HepG2 (cell line): ENCODE measurements around the gene SLC25A25. TPM values are rescaled to one million over a fixed set of nuclear protein-coding genes. Genes with fewer than 3 reads are reported as not detected.

Source experiments
- BHLHE40 ChIP-seq: IDR thresholded peaks from 2 replicates; pipeline ENCODE4 v1.6.1; 2011; ENCODE audit warnings: low read length, improper control_type of control experiment
- CEBPG ChIP-seq: IDR thresholded peaks from 2 replicates; pipeline ENCODE4 v1.6.1; 2016
- HNF4A ChIP-seq: sonication (generic); formaldehyde crosslinking; IDR thresholded peaks from 2 replicates; pipeline ENCODE4 v1.4.0; 2020; ENCODE audit warnings: missing genetic modification reagents
- NONO ChIP-seq, 2 experiments: fragments of 450-650 bp in 1 of 2; sonication (generic) in 1 of 2; formaldehyde crosslinking in 1 of 2; IDR thresholded peaks in 1 of 2; conservative IDR thresholded peaks in 1 of 2; 2 replicates each; pipeline versions ENCODE4 v1.6.1 to v1.8.0; 2017 to 2022; ENCODE audit warnings: mild to moderate bottlenecking in 1 of 2, missing genetic modification reagents in 1 of 2, moderate library complexity in 1 of 2
- PITX1 ChIP-seq: sonication (generic); formaldehyde crosslinking; IDR thresholded peaks from 2 replicates; pipeline ENCODE4 v1.5.1; 2020; ENCODE audit warnings: mild to moderate bottlenecking, missing genetic modification reagents
- SOX5 ChIP-seq: IDR thresholded peaks from 2 replicates; pipeline ENCODE4 v1.6.1; 2016; ENCODE audit warnings: borderline replicate concordance
- SOX6 ChIP-seq, 2 experiments: fragments of 450-650 bp in 1 of 2; sonication (generic) in 1 of 2; formaldehyde crosslinking in 1 of 2; IDR thresholded peaks; 2 replicates each; pipeline versions ENCODE4 v1.4.0 to v1.6.1; 2017 to 2020; ENCODE audit warnings: antibody characterized with exemption in 1 of 2, mild to moderate bottlenecking in 1 of 2, missing genetic modification reagents in 1 of 2
- TSC22D2 ChIP-seq: sonication (generic); formaldehyde crosslinking; IDR thresholded peaks from 2 replicates; pipeline ENCODE4 v1.5.1; 2020; ENCODE audit warnings: missing genetic modification reagents, mild to moderate bottlenecking, borderline replicate concordance
- ZFP62 ChIP-seq: sonication (generic); formaldehyde crosslinking; IDR thresholded peaks from 2 replicates; pipeline ENCODE4 v1.4.0; 2020; ENCODE audit warnings: missing genetic modification reagents
- ZNF496 ChIP-seq: sonication (generic); formaldehyde crosslinking; IDR thresholded peaks from 2 replicates; pipeline ENCODE4 v1.8.1; 2023; ENCODE audit warnings: mild to moderate bottlenecking, moderate library complexity, missing genetic modification reagents; ENCODE audit not compliant: insufficient replicate concordance
- ZSCAN31 ChIP-seq: sonication (generic); formaldehyde crosslinking; IDR thresholded peaks from 2 replicates; pipeline ENCODE4 v1.5.0; 2020; ENCODE audit warnings: low read depth, mild to moderate bottlenecking, missing genetic modification reagents
- polyA plus RNA-seq, 8 experiments: library from polyadenylated mRNA; depleted of rRNA in 3 of 8; stranded (reverse) in 7 of 8; unstranded in 1 of 8; fragments of >200 nt; fragmentation: Illumina TruSeq in 4 of 8; extraction: Trizol in 4 of 8; gene quantifications; 2 replicates each; pipeline versions ENCODE4 v1.2.1 to v1.2.3, GENCODE V29; 2011 to 2016; ENCODE audit warnings: low read depth in 4 of 8, missing spikeins in 1 of 8, mixed read lengths in 1 of 8; ENCODE audit not compliant: insufficient read depth in 1 of 8
- total RNA-seq, 5 experiments: library from RNA; depleted of rRNA; stranded (reverse); fragments of >200 nt; fragmentation: Illumina TruSeq; extraction: Trizol; gene quantifications; 2 replicates each; pipeline ENCODE4 v1.2.3, GENCODE V29; 2016; ENCODE audit warnings: low read depth in 1 of 5
- TF ChIP-seq, protein P1 (sequence below): sonication (generic); formaldehyde crosslinking; IDR thresholded peaks from 2 replicates; pipeline ENCODE4 v1.5.1; 2020; ENCODE audit warnings: mild to moderate bottlenecking, missing genetic modification reagents
- TF ChIP-seq, protein P2 (sequence below): sonication (generic); formaldehyde crosslinking; IDR thresholded peaks from 2 replicates; pipeline ENCODE4 v1.8.0; 2022; ENCODE audit warnings: mild to moderate bottlenecking, missing genetic modification reagents; ENCODE audit not compliant: insufficient replicate concordance
- TF ChIP-seq, protein P3 (sequence below): sonication (generic); formaldehyde crosslinking; IDR thresholded peaks from 2 replicates; pipeline ENCODE4 v1.4.0; 2020; ENCODE audit warnings: mild to moderate bottlenecking, missing genetic modification reagents
- TF ChIP-seq, protein P4 (sequence below): sonication (generic); formaldehyde crosslinking; IDR thresholded peaks from 2 replicates; pipeline ENCODE4 v1.4.0; 2020; ENCODE audit warnings: missing genetic modification reagents

Gene SLC25A25
- total and polyA plus RNA-seq, 2 of the 13 experiments (the other 11 are each of a cell fraction or from before 2014, with no cell fraction given), result 10.5 to 24.8 TPM

DNA sequence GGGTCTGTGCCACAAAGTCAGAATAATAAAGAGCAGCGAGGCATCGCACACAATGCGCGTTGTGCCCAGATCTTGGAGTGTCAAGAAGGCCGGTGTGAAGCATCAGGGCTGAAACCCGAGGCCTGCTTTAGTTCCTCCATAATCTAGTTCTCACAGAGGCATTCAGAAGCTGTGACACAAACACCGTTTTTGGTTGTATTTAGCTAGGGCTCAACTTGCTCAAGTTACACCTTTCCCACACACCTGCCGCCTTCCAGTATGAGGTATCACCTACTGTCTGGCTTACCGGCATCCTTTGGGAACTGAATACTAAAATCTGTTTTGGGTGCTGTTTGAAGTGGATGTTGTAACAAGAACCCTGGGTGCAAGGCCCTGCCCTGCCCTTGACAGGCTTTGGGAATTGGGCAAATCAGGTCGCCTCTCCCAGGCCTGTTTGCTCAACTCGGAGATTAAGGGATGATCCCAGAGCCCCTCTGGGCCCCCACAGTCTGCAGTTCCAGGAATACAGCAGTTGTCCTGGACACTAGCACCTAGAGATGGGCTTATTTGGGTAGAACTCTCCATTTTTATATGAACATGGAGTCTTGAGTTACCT lies 27.0 kb downstream of the SLC25A25 start (continued):
- TF ChIP-seq, protein P1, sequence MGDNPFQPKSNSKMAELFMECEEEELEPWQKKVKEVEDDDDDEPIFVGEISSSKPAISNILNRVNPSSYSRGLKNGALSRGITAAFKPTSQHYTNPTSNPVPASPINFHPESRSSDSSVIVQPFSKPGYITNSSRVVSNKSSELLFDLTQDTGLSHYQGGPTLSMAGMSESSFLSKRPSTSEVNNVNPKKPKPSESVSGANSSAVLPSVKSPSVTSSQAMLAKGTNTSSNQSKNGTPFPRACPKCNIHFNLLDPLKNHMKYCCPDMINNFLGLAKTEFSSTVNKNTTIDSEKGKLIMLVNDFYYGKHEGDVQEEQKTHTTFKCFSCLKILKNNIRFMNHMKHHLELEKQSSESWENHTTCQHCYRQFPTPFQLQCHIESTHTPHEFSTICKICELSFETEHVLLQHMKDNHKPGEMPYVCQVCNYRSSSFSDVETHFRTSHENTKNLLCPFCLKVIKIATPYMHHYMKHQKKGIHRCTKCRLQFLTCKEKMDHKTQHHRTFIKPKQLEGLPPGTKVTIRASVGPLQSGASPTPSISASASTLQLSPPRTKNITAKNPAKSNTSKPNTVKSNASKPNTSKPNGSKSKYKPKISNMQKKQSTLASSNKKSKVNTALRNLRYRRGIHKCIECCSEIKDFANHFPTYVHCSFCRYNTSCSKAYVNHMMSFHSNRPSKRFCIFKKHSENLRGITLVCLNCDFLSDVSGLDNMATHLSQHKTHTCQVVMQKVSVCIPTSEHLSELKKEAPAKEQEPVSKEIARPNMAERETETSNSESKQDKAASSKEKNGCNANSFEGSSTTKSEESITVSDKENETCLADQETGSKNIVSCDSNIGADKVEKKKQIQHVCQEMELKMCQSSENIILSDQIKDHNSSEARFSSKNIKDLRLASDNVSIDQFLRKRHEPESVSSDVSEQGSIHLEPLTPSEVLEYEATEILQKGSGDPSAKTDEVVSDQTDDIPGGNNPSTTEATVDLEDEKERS, result no peak
- TF ChIP-seq NONO (IDR thresholded peaks at IDR 0.05) (no peak), NONO (CRISPR knock-in tag; conservative IDR thresholded peaks at IDR 0.05) (0 out of 2 replicates have a peak, but pooled peaks have one; percentile 22), ZNF496 (no peak), ZSCAN31 (no peak), ZFP62 (no peak), TSC22D2 (CRISPR knock-in tag) (no peak), SOX6 (IDR thresholded peaks at IDR 0.05) (no peak), SOX6 (CRISPR knock-in tag; IDR thresholded peaks at IDR 0.05) (peak; percentile 73), CEBPG (CRISPR knock-in tag) (peak; percentile 20; the same call in 1 of the 2 replicates), HNF4A (CRISPR knock-in tag) (peak; percentile 78), SOX5 (CRISPR knock-in tag) (peak; percentile 8; the same call in 1 of the 2 replicates), PITX1 (peak; percentile 81; the same call in 1 of the 2 replicates), BHLHE40 (no peak)
- TF ChIP-seq, protein P2, sequence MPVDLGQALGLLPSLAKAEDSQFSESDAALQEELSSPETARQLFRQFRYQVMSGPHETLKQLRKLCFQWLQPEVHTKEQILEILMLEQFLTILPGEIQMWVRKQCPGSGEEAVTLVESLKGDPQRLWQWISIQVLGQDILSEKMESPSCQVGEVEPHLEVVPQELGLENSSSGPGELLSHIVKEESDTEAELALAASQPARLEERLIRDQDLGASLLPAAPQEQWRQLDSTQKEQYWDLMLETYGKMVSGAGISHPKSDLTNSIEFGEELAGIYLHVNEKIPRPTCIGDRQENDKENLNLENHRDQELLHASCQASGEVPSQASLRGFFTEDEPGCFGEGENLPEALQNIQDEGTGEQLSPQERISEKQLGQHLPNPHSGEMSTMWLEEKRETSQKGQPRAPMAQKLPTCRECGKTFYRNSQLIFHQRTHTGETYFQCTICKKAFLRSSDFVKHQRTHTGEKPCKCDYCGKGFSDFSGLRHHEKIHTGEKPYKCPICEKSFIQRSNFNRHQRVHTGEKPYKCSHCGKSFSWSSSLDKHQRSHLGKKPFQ (CRISPR knock-in tag), result no peak
- TF ChIP-seq, protein P3, sequence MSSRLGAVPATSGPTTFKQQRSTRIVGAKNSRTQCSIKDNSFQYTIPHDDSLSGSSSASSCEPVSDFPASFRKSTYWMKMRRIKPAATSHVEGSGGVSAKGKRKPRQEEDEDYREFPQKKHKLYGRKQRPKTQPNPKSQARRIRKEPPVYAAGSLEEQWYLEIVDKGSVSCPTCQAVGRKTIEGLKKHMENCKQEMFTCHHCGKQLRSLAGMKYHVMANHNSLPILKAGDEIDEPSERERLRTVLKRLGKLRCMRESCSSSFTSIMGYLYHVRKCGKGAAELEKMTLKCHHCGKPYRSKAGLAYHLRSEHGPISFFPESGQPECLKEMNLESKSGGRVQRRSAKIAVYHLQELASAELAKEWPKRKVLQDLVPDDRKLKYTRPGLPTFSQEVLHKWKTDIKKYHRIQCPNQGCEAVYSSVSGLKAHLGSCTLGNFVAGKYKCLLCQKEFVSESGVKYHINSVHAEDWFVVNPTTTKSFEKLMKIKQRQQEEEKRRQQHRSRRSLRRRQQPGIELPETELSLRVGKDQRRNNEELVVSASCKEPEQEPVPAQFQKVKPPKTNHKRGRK (CRISPR knock-in tag), result no peak
- TF ChIP-seq, protein P4, sequence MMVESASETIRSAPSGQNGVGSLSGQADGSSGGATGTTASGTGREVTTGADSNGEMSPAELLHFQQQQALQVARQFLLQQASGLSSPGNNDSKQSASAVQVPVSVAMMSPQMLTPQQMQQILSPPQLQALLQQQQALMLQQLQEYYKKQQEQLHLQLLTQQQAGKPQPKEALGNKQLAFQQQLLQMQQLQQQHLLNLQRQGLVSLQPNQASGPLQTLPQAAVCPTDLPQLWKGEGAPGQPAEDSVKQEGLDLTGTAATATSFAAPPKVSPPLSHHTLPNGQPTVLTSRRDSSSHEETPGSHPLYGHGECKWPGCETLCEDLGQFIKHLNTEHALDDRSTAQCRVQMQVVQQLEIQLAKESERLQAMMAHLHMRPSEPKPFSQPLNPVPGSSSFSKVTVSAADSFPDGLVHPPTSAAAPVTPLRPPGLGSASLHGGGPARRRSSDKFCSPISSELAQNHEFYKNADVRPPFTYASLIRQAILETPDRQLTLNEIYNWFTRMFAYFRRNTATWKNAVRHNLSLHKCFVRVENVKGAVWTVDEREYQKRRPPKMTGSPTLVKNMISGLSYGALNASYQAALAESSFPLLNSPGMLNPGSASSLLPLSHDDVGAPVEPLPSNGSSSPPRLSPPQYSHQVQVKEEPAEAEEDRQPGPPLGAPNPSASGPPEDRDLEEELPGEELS (CRISPR knock-in tag), result peak; percentile 28
